Measurements from ENCODE around the gene VSIG8. TPM values are rescaled to one million over a fixed set of nuclear protein-coding genes. Genes with fewer than 3 reads are reported as not detected.

VSIG8 gene
- total RNA-seq, 2 donors from 2014 or later, result not detected

GRCh38 chr1:159832309-159832708 lies 30.1 kb downstream of the VSIG8 start:
- Mint-ChIP-seq H3K27me3 (ENCODE audit: insufficient read depth) (peaks cover 67% of the 10 kb centered on the region), H3K36me3 (ENCODE audit: low read depth) (no peaks in the 10 kb centered on the region), H3K4me1 (peaks cover 27% of the 10 kb centered on the region), H3K4me3 (no peak overlapping the region), H3K9me3 (no peaks in the 10 kb centered on the region), H3K27ac (no peak overlapping the region)
- no peak for DNase-seq
- H3K27me3 ChIP-seq (ENCODE audit: control insufficient read depth, insufficient read depth, low read length, poor library complexity, severe bottlenecking), result peaks cover 66% of the 10 kb centered on the region
- no peak overlapping the region for H3K27ac ChIP-seq (ENCODE audit: low read depth, low read length)
- 88 to 91% methylated on average over 2 of the region's 2 CpGs for WGBS, 2 experiments (ENCODE audit: insufficient coverage in 1 of 2, insufficient read length in 1 of 2)
- no peak overlapping the region for H3K4me3 ChIP-seq (ENCODE audit: low read length)
- no peaks in the 10 kb centered on the region for H3K36me3 ChIP-seq (ENCODE audit: control insufficient read depth, insufficient read depth, low read length)
- peaks cover 6% of the 10 kb centered on the region for H3K4me1 ChIP-seq (ENCODE audit: control insufficient read depth, insufficient read depth, low read length)
- H3K9me3 ChIP-seq (ENCODE audit: control insufficient read depth, low read length), result no peaks in the 10 kb centered on the region
- H3K9ac ChIP-seq (ENCODE audit: extremely low read depth, low read length, poor library complexity, severe bottlenecking), result no peak overlapping the region
- no peak for TF ChIP-seq CTCF (conservative IDR thresholded peaks at IDR 0.05)

GRCh38 chr1:159831412-159832141 lies 30.9 kb downstream of the VSIG8 start:
- no peak for TF ChIP-seq CTCF (conservative IDR thresholded peaks at IDR 0.05)
- no peak for DNase-seq
- 41% methylated on average over 3 to 7 of the region's 7 CpGs for WGBS, 2 experiments (ENCODE audit: insufficient coverage in 1 of 2, insufficient read length in 1 of 2)
- Histone ChIP-seq H3K4me3 (ENCODE audit: low read length) (no peak overlapping the region), H3K27ac (ENCODE audit: low read depth, low read length) (no peak overlapping the region), H3K4me1 (ENCODE audit: control insufficient read depth, insufficient read depth, low read length) (peaks cover 6% of the 10 kb centered on the region), H3K9ac (ENCODE audit: extremely low read depth, low read length, poor library complexity, severe bottlenecking) (no peak overlapping the region), H3K36me3 (ENCODE audit: control insufficient read depth, insufficient read depth, low read length) (no peaks in the 10 kb centered on the region), H3K9me3 (ENCODE audit: control insufficient read depth, low read length) (no peaks in the 10 kb centered on the region), H3K27me3 (ENCODE audit: control insufficient read depth, insufficient read depth, low read length, poor library complexity, severe bottlenecking) (peaks cover 71% of the 10 kb centered on the region)
- H3K36me3 Mint-ChIP-seq (ENCODE audit: low read depth), result no peaks in the 10 kb centered on the region
- peaks cover 74% of the 10 kb centered on the region for H3K27me3 Mint-ChIP-seq (ENCODE audit: insufficient read depth)
- no peak overlapping the region for H3K27ac Mint-ChIP-seq
- peaks cover 28% of the 10 kb centered on the region for H3K4me1 Mint-ChIP-seq
- no peak overlapping the region for H3K4me3 Mint-ChIP-seq
- H3K9me3 Mint-ChIP-seq, result no peaks in the 10 kb centered on the region

- Mint-ChIP-seq H3K4me1 (peaks cover 20% of the 10 kb centered on the region), H3K27me3 (ENCODE audit: insufficient read depth) (peaks cover 78% of the 10 kb centered on the region), H3K27ac (no peak overlapping the region), H3K9me3 (no peaks in the 10 kb centered on the region), H3K4me3 (no peak overlapping the region), H3K36me3 (ENCODE audit: low read depth) (no peaks in the 10 kb centered on the region)
- WGBS, 2 experiments (ENCODE audit: insufficient coverage in 1 of 2, insufficient read length in 1 of 2), result 90 to 95% methylated on average over 6 to 8 of the region's 8 CpGs
- H3K4me1 ChIP-seq (ENCODE audit: control insufficient read depth, insufficient read depth, low read length), result peaks cover 6% of the 10 kb centered on the region
- H3K9me3 ChIP-seq (ENCODE audit: control insufficient read depth, low read length), result no peaks in the 10 kb centered on the region
- H3K4me3 ChIP-seq (ENCODE audit: low read length), result no peak overlapping the region
- H3K36me3 ChIP-seq (ENCODE audit: control insufficient read depth, insufficient read depth, low read length), result no peaks in the 10 kb centered on the region
- no peak overlapping the region for H3K9ac ChIP-seq (ENCODE audit: extremely low read depth, low read length, poor library complexity, severe bottlenecking)
- H3K27ac ChIP-seq (ENCODE audit: low read depth, low read length), result no peak overlapping the region
- H3K27me3 ChIP-seq (ENCODE audit: control insufficient read depth, insufficient read depth, low read length, poor library complexity, severe bottlenecking), result peaks cover 77% of the 10 kb centered on the region
- TF ChIP-seq CTCF (conservative IDR thresholded peaks at IDR 0.05), result no peak
- no peak for DNase-seq
Measured at GRCh38 chr1:159830722-159831121, 31.7 kb downstream of the VSIG8 start.
